GM23338 (cell line): Measurements from ENCODE around the gene TOMM70. TPM values are rescaled to one million over a fixed set of nuclear protein-coding genes. Genes with fewer than 3 reads are reported as not detected.

Experiments
- ATAC-seq: fragments of 200-7000 bp; cut with Tn5 transposase; 3 replicates; pipeline ENCODE4 v1.9.1; 2020
- DNase-seq: peaks from one replicate; pipeline ENCODE4 v3.0.0-alpha.2; 2015; ENCODE audit warnings: low spot score
- H2AFZ ChIP-seq: fragments of 200-600 bp; sonication (generic); 2 replicates; pipeline ENCODE4 v1.8.0; 2016; ENCODE audit warnings: antibody characterized with exemption, mild to moderate bottlenecking, moderate library complexity
- H3F3A ChIP-seq: fragments of 200-600 bp; sonication (generic); replicated peaks from 2 replicates; pipeline ENCODE4 v1.8.0; 2017; ENCODE audit warnings: antibody characterized with exemption, mixed run types, low read depth
- H3K27ac ChIP-seq: fragments of 200-600 bp; sonication (generic); 2 replicates; pipeline ENCODE4 v1.6.1; 2016; ENCODE audit warnings: low read depth
- H3K27me3 ChIP-seq: fragments of 200-600 bp; sonication (generic); 2 replicates; pipeline ENCODE4 v1.8.0; 2016; ENCODE audit warnings: mild to moderate bottlenecking, mixed run types, moderate library complexity; ENCODE audit not compliant: insufficient read depth
- H3K36me3 ChIP-seq: fragments of 200-600 bp; sonication (generic); 2 replicates; pipeline ENCODE4 v1.8.0; 2016; ENCODE audit warnings: mild to moderate bottlenecking; ENCODE audit not compliant: insufficient read depth
- H3K4me1 ChIP-seq: fragments of 200-600 bp; sonication (generic); 2 replicates; pipeline ENCODE4 v1.8.0; 2016; ENCODE audit warnings: mild to moderate bottlenecking, moderate library complexity; ENCODE audit not compliant: insufficient read depth
- H3K4me2 ChIP-seq: fragments of 200-600 bp; sonication (generic); 2 replicates; pipeline ENCODE4 v1.7.1; 2017; ENCODE audit warnings: mixed run types
- H3K4me3 ChIP-seq: fragments of 200-600 bp; sonication (generic); 2 replicates; pipeline ENCODE4 v1.6.1; 2016; ENCODE audit warnings: mixed run types
- H3K79me2 ChIP-seq: fragments of 200-600 bp; sonication (generic); replicated peaks from 2 replicates; pipeline ENCODE4 v1.8.0; 2017; ENCODE audit warnings: mild to moderate bottlenecking; ENCODE audit not compliant: insufficient read depth
- H3K9me2 ChIP-seq: fragments of 200-600 bp; sonication (generic); 2 replicates; pipeline ENCODE4 v1.8.0; 2017; ENCODE audit not compliant: insufficient read depth
- H4K20me1 ChIP-seq: fragments of 200-600 bp; sonication (generic); replicated peaks from 2 replicates; pipeline ENCODE4 v1.8.0; 2017; ENCODE audit warnings: mild to moderate bottlenecking; ENCODE audit not compliant: insufficient read depth
- H3K27ac Mint-ChIP-seq: 2 replicates; pipeline ENCODE4 v1.8.0; 2020; ENCODE audit warnings: inconsistent platforms, mild to moderate bottlenecking, moderate library complexity, mixed read lengths
- H3K27me3 Mint-ChIP-seq: 3 replicates; pipeline ENCODE4 v1.8.0; 2022; ENCODE audit warnings: low read depth, mild to moderate bottlenecking, moderate library complexity, mixed read lengths, inconsistent platforms; ENCODE audit not compliant: insufficient read depth, poor library complexity
- H3K36me3 Mint-ChIP-seq: 3 replicates; pipeline ENCODE4 v1.8.0; 2021; ENCODE audit warnings: low read depth, mild to moderate bottlenecking, inconsistent platforms, moderate library complexity, mixed read lengths
- H3K4me1 Mint-ChIP-seq: 3 replicates; pipeline ENCODE4 v1.8.0; 2020; ENCODE audit warnings: mild to moderate bottlenecking, inconsistent platforms, mixed read lengths
- H3K4me3 Mint-ChIP-seq: 3 replicates; pipeline ENCODE4 v1.8.0; 2021; ENCODE audit warnings: moderate library complexity, mild to moderate bottlenecking, inconsistent platforms, mixed read lengths
- H3K9me3 Mint-ChIP-seq: 3 replicates; pipeline ENCODE4 v1.8.0; 2020; ENCODE audit warnings: moderate library complexity, mild to moderate bottlenecking, inconsistent platforms, mixed read lengths
- CTCF ChIP-seq, 2 experiments: fragments of 200-600 bp in 1 of 2; sonication (generic) in 1 of 2; conservative IDR thresholded peaks; 2 replicates each; pipeline versions ENCODE4 v1.5.1 to v1.6.1; 2016 to 2017; ENCODE audit warnings: antibody characterized with exemption in 2 of 2, low read depth in 2 of 2, mild to moderate bottlenecking in 2 of 2, moderate library complexity in 1 of 2
- ZNF462 ChIP-seq: fragments of 250-450 bp; sonication (Bioruptor Pico); IDR thresholded peaks from 2 replicates; pipeline ENCODE4 v1.5.0; 2020; ENCODE audit warnings: mild to moderate bottlenecking, moderate library complexity
- polyA plus RNA-seq: library from polyadenylated mRNA; unstranded; fragments of >200 nt; fragmentation: Nextera tagmentation; extraction: Ambion mirVana; gene quantifications from 2 replicates; pipeline ENCODE4 v1.2.1, GENCODE V29; 2016
- total RNA-seq: library from RNA; depleted of rRNA; stranded (reverse); fragments of >200 nt; shearing (Covaris generic); gene quantifications from 2 replicates; pipeline ENCODE4 v1.2.3, GENCODE V29; 2014

The TOMM70 gene
- total and polyA plus RNA-seq, 2 experiments from 2014 or later = 29.5 to 66.8 TPM

- Mint-ChIP-seq H3K27me3 (peaks cover 5% of the 10 kb centered on the region), H3K9me3 (no peaks in the 10 kb centered on the region), H3K4me3 (peak overlapping the region; percentile 91), H3K36me3 (peaks cover 28% of the 10 kb centered on the region), H3K27ac (peak overlapping the region; percentile 90), H3K4me1 (peaks cover 28% of the 10 kb centered on the region)
- no peaks in the 10 kb centered on the region for H3K36me3 ChIP-seq
- H3K4me1 ChIP-seq = peaks cover 16% of the 10 kb centered on the region; the same call in 1 of the 2 replicates
- H3K27me3 ChIP-seq = no peaks in the 10 kb centered on the region
- no peaks in the 10 kb centered on the region for H3F3A ChIP-seq
- H2AFZ ChIP-seq = no peak overlapping the region
- H3K4me3 ChIP-seq = peak overlapping the region; percentile 65
- peak overlapping the region; percentile 89 for H3K4me2 ChIP-seq
- peaks cover 11% of the 10 kb centered on the region for H4K20me1 ChIP-seq
- no peak overlapping the region; the same call in 1 of the 2 replicates for H3K27ac ChIP-seq
- H3K79me2 ChIP-seq = peaks cover 87% of the 10 kb centered on the region
- ATAC-seq (no peak), DNase-seq (peak; percentile 35)
- no peaks in the 10 kb centered on the region for H3K9me2 ChIP-seq
- TF ChIP-seq ZNF462 (no peak), CTCF (conservative IDR thresholded peaks at IDR 0.05; ENCODE audit: low read depth in 2 of 2) (peak in 1 of 2 experiments; percentile 30; a peak in 3 of 4 replicates)
Measured at GRCh38 chr3:100403362-100404249, 2.7 kb upstream of the TOMM70 start.
